OCI-LY7 (cell line): ENCODE measurements around the gene F2RL3.

Experiments
- CTCF ChIP-seq: fragments of 200-600 bp; sonication (generic); conservative IDR thresholded peaks from 2 replicates; pipeline ENCODE4 v1.5.1; 2014; ENCODE audit warnings: mild to moderate bottlenecking, antibody characterized with exemption, low read length, moderate library complexity, mixed read lengths
- EZH2phosphoT487 ChIP-seq: fragments of 200-600 bp; sonication (generic); IDR thresholded peaks from 2 replicates; pipeline ENCODE4 v1.6.1; 2018; ENCODE audit warnings: low read depth, borderline replicate concordance, mild to moderate bottlenecking, mixed run types, antibody characterized with exemption, low read length, moderate library complexity, mixed read lengths

- no peak for TF ChIP-seq EZH2phosphoT487
- no peak for TF ChIP-seq CTCF
Observed at GRCh38 chr19:16886305-16886880, 2.4 kb upstream of the F2RL3 start.
